Measurements from ENCODE around the gene OSBPL5. TPM values are rescaled to one million over a fixed set of nuclear protein-coding genes. Genes with fewer than 3 reads are reported as not detected.

OSBPL5 gene
- polyA plus RNA-seq, 2 of the 4 experiments (the other 2 are of a cell fraction), result 1.6 to 4.6 TPM

DNA sequence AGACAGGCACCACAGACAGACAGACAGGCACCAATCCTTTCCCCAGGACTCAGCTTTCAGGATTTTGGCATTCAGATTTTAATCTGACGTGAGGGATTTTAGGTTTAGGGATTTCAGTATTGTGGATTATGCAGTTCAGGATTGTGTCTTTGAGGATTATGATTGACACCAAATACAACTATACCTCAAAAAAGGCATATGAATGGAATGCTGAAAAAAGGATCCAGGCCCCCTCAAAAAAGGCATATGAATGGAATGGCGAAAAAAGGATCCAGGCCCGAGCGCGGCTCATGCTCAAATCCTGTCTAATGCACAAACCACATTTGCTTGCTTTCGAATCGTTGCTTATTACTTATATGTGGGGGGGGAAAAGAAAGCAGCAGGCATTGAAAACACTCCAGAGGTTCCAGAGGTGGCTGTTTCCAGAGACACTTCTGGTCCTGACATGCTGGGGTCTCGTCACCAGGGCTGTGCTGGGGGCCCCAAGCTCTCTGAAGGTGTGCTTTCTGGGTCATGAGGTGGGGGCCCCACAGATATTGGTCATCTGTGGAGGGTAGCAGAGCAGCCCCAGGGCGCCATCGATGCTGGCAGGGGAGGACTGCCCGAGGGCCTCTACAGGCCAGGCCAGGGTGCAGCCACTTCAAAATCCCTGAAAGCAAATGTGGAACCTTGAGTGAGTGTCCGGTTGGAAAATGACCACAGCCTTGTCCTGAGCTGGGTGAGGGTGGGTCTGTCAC, 16.8 kb upstream of the OSBPL5 start:
- FAIRE-seq (no peak), ATAC-seq (no peak), DNase-seq (ENCODE audit: low read depth in 1 of 2, low spot score in 1 of 2) (no peak)
- Histone ChIP-seq H3K4me2 (no peak overlapping the region), H3K27ac (no peak overlapping the region), H3K4me3 (no peak overlapping the region), H3K4me1 (no peaks in the 10 kb centered on the region), H3K9me3 (peaks cover 12% of the 10 kb centered on the region; the same call in 2 of the 3 replicates)
- CTCF ChIA-PET, result interaction anchor here (0.8 to 1.9 kb wide), 2 partner anchors 14 to 145 kb away, joined by 3 to 4 read pairs; no protein-coding TSS in a partner anchor
- no peak for TF ChIP-seq MAFK (IDR thresholded peaks at IDR 0.05; ENCODE audit: partially characterized antibody)
- TF ChIP-seq HOXA7 (CRISPR knock-in tag; IDR thresholded peaks at IDR 0.05), result no peak
- no peak for TF ChIP-seq RNF2 (IDR thresholded peaks at IDR 0.05; ENCODE audit: borderline replicate concordance, low read depth)
- TF ChIP-seq MAZ (IDR thresholded peaks at IDR 0.05; ENCODE audit: borderline replicate concordance, low read depth, low read length), result no peak
- no peak for TF ChIP-seq CHD2 (IDR thresholded peaks at IDR 0.05; ENCODE audit: low read length, partially characterized antibody)
- TF ChIP-seq PBX3 (IDR thresholded peaks at IDR 0.05), result no peak
- no peak for TF ChIP-seq HOXB5 (CRISPR knock-in tag; IDR thresholded peaks at IDR 0.05)
- no peak for TF ChIP-seq CHD4 (IDR thresholded peaks at IDR 0.05; ENCODE audit: borderline replicate concordance)
- TF ChIP-seq, protein P1, sequence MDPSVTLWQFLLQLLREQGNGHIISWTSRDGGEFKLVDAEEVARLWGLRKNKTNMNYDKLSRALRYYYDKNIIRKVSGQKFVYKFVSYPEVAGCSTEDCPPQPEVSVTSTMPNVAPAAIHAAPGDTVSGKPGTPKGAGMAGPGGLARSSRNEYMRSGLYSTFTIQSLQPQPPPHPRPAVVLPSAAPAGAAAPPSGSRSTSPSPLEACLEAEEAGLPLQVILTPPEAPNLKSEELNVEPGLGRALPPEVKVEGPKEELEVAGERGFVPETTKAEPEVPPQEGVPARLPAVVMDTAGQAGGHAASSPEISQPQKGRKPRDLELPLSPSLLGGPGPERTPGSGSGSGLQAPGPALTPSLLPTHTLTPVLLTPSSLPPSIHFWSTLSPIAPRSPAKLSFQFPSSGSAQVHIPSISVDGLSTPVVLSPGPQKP (IDR thresholded peaks at IDR 0.05; ENCODE audit: low read depth, low read length), result no peak
- TF ChIP-seq, protein P2, sequence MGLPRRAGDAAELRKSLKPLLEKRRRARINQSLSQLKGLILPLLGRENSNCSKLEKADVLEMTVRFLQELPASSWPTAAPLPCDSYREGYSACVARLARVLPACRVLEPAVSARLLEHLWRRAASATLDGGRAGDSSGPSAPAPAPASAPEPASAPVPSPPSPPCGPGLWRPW (IDR thresholded peaks at IDR 0.05), result no peak
- TF ChIP-seq KDM5A (IDR thresholded peaks at IDR 0.05), result no peak
- TF ChIP-seq BHLHE40 (IDR thresholded peaks at IDR 0.05; ENCODE audit: low read depth, low read length), result no peak
- no peak for TF ChIP-seq GATA3 (IDR thresholded peaks at IDR 0.05; ENCODE audit: borderline replicate concordance)
- no peak for TF ChIP-seq RCOR1 (IDR thresholded peaks at IDR 0.05; ENCODE audit: low read depth, low read length)
- no peak for TF ChIP-seq HMGXB4 (CRISPR knock-in tag; IDR thresholded peaks at IDR 0.05; ENCODE audit: borderline replicate concordance)
- WGBS (ENCODE audit: missing lambda C conversion rate), result 68% methylated on average over 7 of the region's 12 CpGs
- POLR2A ChIA-PET, result no interaction called here

- H3K4me1 ChIP-seq, result no peaks in the 10 kb centered on the region
- no peak overlapping the region for H3K4me3 ChIP-seq
- no peak overlapping the region for H3K27ac ChIP-seq
- no peak overlapping the region for H3K4me2 ChIP-seq
- FAIRE-seq (no peak), DNase-seq (ENCODE audit: low read depth in 1 of 2, low spot score in 1 of 2) (no peak), ATAC-seq (no peak)
- ChIA-PET POLR2A (no interaction called here), CTCF (no interaction called here)
- peaks cover 21% of the 10 kb centered on the region for H3K9me3 ChIP-seq
- TF ChIP-seq RCOR1 (IDR thresholded peaks at IDR 0.05; ENCODE audit: low read depth, low read length), result no peak
- TF ChIP-seq MAZ (IDR thresholded peaks at IDR 0.05; ENCODE audit: borderline replicate concordance, low read depth, low read length), result no peak
- TF ChIP-seq POLR2A (IDR thresholded peaks at IDR 0.05; ENCODE audit: low read length), result no peak
- TF ChIP-seq RNF2 (IDR thresholded peaks at IDR 0.05; ENCODE audit: borderline replicate concordance, low read depth), result no peak
- TF ChIP-seq, protein P3, sequence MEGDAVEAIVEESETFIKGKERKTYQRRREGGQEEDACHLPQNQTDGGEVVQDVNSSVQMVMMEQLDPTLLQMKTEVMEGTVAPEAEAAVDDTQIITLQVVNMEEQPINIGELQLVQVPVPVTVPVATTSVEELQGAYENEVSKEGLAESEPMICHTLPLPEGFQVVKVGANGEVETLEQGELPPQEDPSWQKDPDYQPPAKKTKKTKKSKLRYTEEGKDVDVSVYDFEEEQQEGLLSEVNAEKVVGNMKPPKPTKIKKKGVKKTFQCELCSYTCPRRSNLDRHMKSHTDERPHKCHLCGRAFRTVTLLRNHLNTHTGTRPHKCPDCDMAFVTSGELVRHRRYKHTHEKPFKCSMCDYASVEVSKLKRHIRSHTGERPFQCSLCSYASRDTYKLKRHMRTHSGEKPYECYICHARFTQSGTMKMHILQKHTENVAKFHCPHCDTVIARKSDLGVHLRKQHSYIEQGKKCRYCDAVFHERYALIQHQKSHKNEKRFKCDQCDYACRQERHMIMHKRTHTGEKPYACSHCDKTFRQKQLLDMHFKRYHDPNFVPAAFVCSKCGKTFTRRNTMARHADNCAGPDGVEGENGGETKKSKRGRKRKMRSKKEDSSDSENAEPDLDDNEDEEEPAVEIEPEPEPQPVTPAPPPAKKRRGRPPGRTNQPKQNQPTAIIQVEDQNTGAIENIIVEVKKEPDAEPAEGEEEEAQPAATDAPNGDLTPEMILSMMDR (IDR thresholded peaks at IDR 0.05), result no peak
- TF ChIP-seq ZFP36 (IDR thresholded peaks at IDR 0.05; ENCODE audit: borderline replicate concordance, partially characterized antibody), result no peak
- TF ChIP-seq CHD2 (IDR thresholded peaks at IDR 0.05; ENCODE audit: low read length, partially characterized antibody), result no peak
- no peak for TF ChIP-seq ZC3H11A (IDR thresholded peaks at IDR 0.05)
- no peak for TF ChIP-seq MYC (IDR thresholded peaks at IDR 0.05; ENCODE audit: borderline replicate concordance, low read length)
- TF ChIP-seq HOXB5 (CRISPR knock-in tag; IDR thresholded peaks at IDR 0.05), result no peak
- TF ChIP-seq RFX5 (IDR thresholded peaks at IDR 0.05), result no peak
- TF ChIP-seq MAX (IDR thresholded peaks at IDR 0.05), result no peak
- TF ChIP-seq BCL3 (IDR thresholded peaks at IDR 0.05), result no peak
- TF ChIP-seq, protein P4, sequence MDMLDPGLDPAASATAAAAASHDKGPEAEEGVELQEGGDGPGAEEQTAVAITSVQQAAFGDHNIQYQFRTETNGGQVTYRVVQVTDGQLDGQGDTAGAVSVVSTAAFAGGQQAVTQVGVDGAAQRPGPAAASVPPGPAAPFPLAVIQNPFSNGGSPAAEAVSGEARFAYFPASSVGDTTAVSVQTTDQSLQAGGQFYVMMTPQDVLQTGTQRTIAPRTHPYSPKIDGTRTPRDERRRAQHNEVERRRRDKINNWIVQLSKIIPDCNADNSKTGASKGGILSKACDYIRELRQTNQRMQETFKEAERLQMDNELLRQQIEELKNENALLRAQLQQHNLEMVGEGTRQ (IDR thresholded peaks at IDR 0.05), result no peak
- no peak for TF ChIP-seq HOXB13 (CRISPR knock-in tag; IDR thresholded peaks at IDR 0.05; ENCODE audit: low read depth)
- TF ChIP-seq HOXA7 (CRISPR knock-in tag; IDR thresholded peaks at IDR 0.05), result no peak
- WGBS (ENCODE audit: missing lambda C conversion rate), result 67% methylated on average over 5 of the region's 5 CpGs
Measured at GRCh38 chr11:3180869-3181268, 15.8 kb upstream of the OSBPL5 start.
